HCT116 (cell line): ENCODE measurements around the gene ANKRD6. TPM values are rescaled to one million over a fixed set of nuclear protein-coding genes. Genes with fewer than 3 reads are reported as not detected.

ENCODE experiments used
- ATAC-seq: fragments of 200-7000 bp; cut with Tn5 transposase; 2 replicates; pipeline ENCODE4 v1.9.1; 2020; ENCODE audit warnings: mild to moderate bottlenecking, moderate library complexity
- BruUV-seq: library from RNA; stranded (reverse); fragments of 400-500 nt; replicated peaks from 2 replicates; lab custom pipeline; 2021; lab: Mats Ljungman, UMichigan
- CTCF ChIA-PET: fragments of 300-600 bp; sonication (Branson Sonifier 250); formaldehyde crosslinking; loops from one replicate; lab custom pipeline; 2021; ENCODE audit warnings: antibody characterized with exemption; lab: Charles Lee
- POLR2A ChIA-PET: fragments of 300-600, 350-600 bp; sonication (Branson Sonifier 250); formaldehyde crosslinking; loops from one replicate; lab custom pipeline; 2021; ENCODE audit warnings: antibody characterized with exemption; lab: Charles Lee
- RAD21 ChIA-PET, 2 experiments: fragments of 300-600 bp; sonication (Branson Sonifier 250); formaldehyde crosslinking; loops; one replicate each; lab custom pipeline; 2023; ENCODE audit warnings: low total read pairs in 2 of 2; ENCODE audit not compliant: uncharacterized antibody in 2 of 2, unreplicated experiment in 2 of 2, low non-redundant PET in 1 of 2; lab: Charles Lee
- DNase-seq: peaks from one replicate; pipeline ENCODE4 v3.0.0-alpha.2; 2010; ENCODE audit warnings: low read depth, low spot score
- H2AFZ ChIP-seq: fragments of 200-600 bp; shearing (Covaris generic), sonication (generic); 2 replicates; pipeline ENCODE4 v1.6.1; 2017; ENCODE audit warnings: low read depth, mixed run types, mixed read lengths, antibody characterized with exemption, low read length; ENCODE audit not compliant: poor library complexity, severe bottlenecking
- H3K27ac ChIP-seq: 2 replicates; pipeline ENCODE4 v1.5.1; 2012; ENCODE audit warnings: low read depth, low read length
- H3K27me3 ChIP-seq: fragments of 200-600 bp; sonication (generic); 2 replicates; pipeline ENCODE4 v1.6.1; 2016; ENCODE audit warnings: mixed run types, low read length, mixed read lengths; ENCODE audit not compliant: insufficient read depth
- H3K36me3 ChIP-seq, 2 experiments: fragments of 200-500 bp in 1 of 2; fragments of 200-600 bp in 1 of 2; sonication (Bioruptor generic) in 1 of 2; sonication (generic) in 1 of 2; 2 replicates each; pipeline versions ENCODE4 v1.5.1 to v1.6.1; 2014 to 2016; ENCODE audit warnings: low read length in 2 of 2, inconsistent platforms in 1 of 2, mixed read lengths in 1 of 2, mixed run types in 1 of 2; ENCODE audit not compliant: insufficient read depth in 2 of 2, control insufficient read depth in 1 of 2
- H3K4me1 ChIP-seq, 2 experiments: fragments of 200-600 bp in 1 of 2; sonication (generic) in 1 of 2; 2 replicates each; pipeline versions ENCODE4 v1.5.1 to v1.6.1; 2012 to 2017; ENCODE audit warnings: low read length in 2 of 2, inconsistent platforms in 1 of 2, mild to moderate bottlenecking in 1 of 2, mixed read lengths in 1 of 2, mixed run types in 1 of 2, moderate library complexity in 1 of 2; ENCODE audit not compliant: insufficient read depth in 2 of 2, control insufficient read depth in 1 of 2
- H3K4me2 ChIP-seq: fragments of 200-600 bp; sonication (generic); 2 replicates; pipeline ENCODE4 v1.6.1; 2017; ENCODE audit warnings: mixed run types, low read length, mixed read lengths
- H3K4me3 ChIP-seq, 2 experiments: fragments of 200-600 bp in 1 of 2; sonication (generic) in 1 of 2; replicated peaks in 1 of 2; 2 replicates each; pipeline ENCODE4 v1.5.1; 2011 to 2016; ENCODE audit warnings: low read length in 2 of 2, control low read depth in 1 of 2, low read depth in 1 of 2, mild to moderate bottlenecking in 1 of 2, mixed read lengths in 1 of 2, mixed run types in 1 of 2
- H3K79me2 ChIP-seq: fragments of 200-600 bp; sonication (generic); 2 replicates; pipeline ENCODE4 v1.6.1; 2017; ENCODE audit warnings: mild to moderate bottlenecking, mixed run types, low read length, moderate library complexity, mixed read lengths; ENCODE audit not compliant: insufficient read depth
- H3K9ac ChIP-seq: fragments of 200-600 bp; sonication (generic); 2 replicates; pipeline ENCODE4 v1.6.1; 2016; ENCODE audit warnings: low read length, mixed read lengths
- H3K9me2 ChIP-seq: fragments of 200-600 bp; sonication (generic), shearing (Covaris generic); 2 replicates; pipeline ENCODE4 v1.6.1; 2017; ENCODE audit warnings: mixed run types, mild to moderate bottlenecking, moderate library complexity; ENCODE audit not compliant: insufficient read depth
- H3K9me3 ChIP-seq, 2 experiments: fragments of 200-500 bp in 1 of 2; fragments of 200-600 bp in 1 of 2; sonication (Bioruptor generic) in 1 of 2; sonication (generic) in 1 of 2; 2 replicates each; pipeline ENCODE4 v1.6.1; 2014 to 2017; ENCODE audit warnings: low read length in 2 of 2, mixed read lengths in 2 of 2, inconsistent platforms in 1 of 2, low read depth in 1 of 2, mild to moderate bottlenecking in 1 of 2, mixed run types in 1 of 2, moderate library complexity in 1 of 2; ENCODE audit not compliant: control insufficient read depth in 1 of 2, insufficient read depth in 1 of 2
- H4K20me1 ChIP-seq: fragments of 200-600 bp; sonication (generic), shearing (Covaris generic); 2 replicates; pipeline ENCODE4 v1.6.1; 2017; ENCODE audit warnings: mixed run types, mild to moderate bottlenecking, moderate library complexity; ENCODE audit not compliant: insufficient read depth
- ATF3 ChIP-seq: IDR thresholded peaks from 2 replicates; pipeline ENCODE4 v1.6.1; 2012
- CBX3 ChIP-seq: IDR thresholded peaks from 2 replicates; pipeline ENCODE4 v1.6.1; 2012; ENCODE audit warnings: low read depth
- CEBPB ChIP-seq: IDR thresholded peaks from 2 replicates; pipeline ENCODE4 v1.6.1; 2012; ENCODE audit warnings: low read depth
- EZH2 ChIP-seq: fragments of 200-600 bp; sonication (generic); IDR thresholded peaks from 2 replicates; pipeline ENCODE4 v1.6.1; 2017; ENCODE audit warnings: antibody characterized with exemption, mixed run types
- EZH2phosphoT487 ChIP-seq: fragments of 200-600 bp; IDR thresholded peaks from 2 replicates; pipeline ENCODE4 v1.6.1; 2018; ENCODE audit warnings: antibody characterized with exemption, borderline replicate concordance
- FOSL1 ChIP-seq: IDR thresholded peaks from 2 replicates; pipeline ENCODE4 v1.6.1; 2012; ENCODE audit warnings: low read depth
- JUND ChIP-seq: IDR thresholded peaks from 2 replicates; pipeline ENCODE4 v1.6.1; 2012
- MAX ChIP-seq: IDR thresholded peaks from 2 replicates; pipeline ENCODE4 v1.6.1; 2012
- POLR2A ChIP-seq: IDR thresholded peaks from 2 replicates; pipeline ENCODE4 v1.7.0; 2011; ENCODE audit warnings: borderline replicate concordance; ENCODE audit not compliant: insufficient read depth, insufficient read length; ENCODE audit errors: extremely low read depth
- POLR2AphosphoS5 ChIP-seq: IDR thresholded peaks from 2 replicates; pipeline ENCODE4 v1.6.1; 2011; ENCODE audit warnings: mild to moderate bottlenecking, low read depth, low read length, moderate library complexity
- RAD21 ChIP-seq: IDR thresholded peaks from 2 replicates; pipeline ENCODE4 v1.6.1; 2012; ENCODE audit warnings: low read depth, mild to moderate bottlenecking
- REST ChIP-seq: IDR thresholded peaks from 2 replicates; pipeline ENCODE4 v1.6.1; 2012; ENCODE audit warnings: low read depth
- SIN3A ChIP-seq: IDR thresholded peaks from 2 replicates; pipeline ENCODE4 v1.6.1; 2012; ENCODE audit warnings: low read depth
- SP1 ChIP-seq: IDR thresholded peaks from 2 replicates; pipeline ENCODE4 v1.6.1; 2012; ENCODE audit warnings: low read depth
- SRF ChIP-seq: IDR thresholded peaks from 2 replicates; pipeline ENCODE4 v1.6.1; 2012; ENCODE audit warnings: low read depth
- TCF7L2 ChIP-seq: IDR thresholded peaks from 2 replicates; pipeline ENCODE4 v1.7.0; 2011; ENCODE audit warnings: borderline replicate concordance, inconsistent platforms; ENCODE audit not compliant: insufficient read depth, insufficient read length; ENCODE audit errors: extremely low read depth
- ZBTB33 ChIP-seq: IDR thresholded peaks from 2 replicates; pipeline ENCODE4 v1.6.1; 2011; ENCODE audit warnings: mild to moderate bottlenecking, low read length, moderate library complexity; ENCODE audit not compliant: insufficient replicate concordance; ENCODE audit errors: extremely low read depth
- ZFX ChIP-seq: fragments of 450-650 bp; IDR thresholded peaks from 2 replicates; pipeline ENCODE4 v1.6.1; 2017
- intact Hi-C: fragments of 100-400 bp; cut with micrococcal nuclease; formaldehyde crosslinking; loops from 2 replicates; pipeline ENCODE4 v1.10.0; 2022
- total RNA-seq: library from RNA; stranded (reverse); gene quantifications from one replicate; pipeline ENCODE4 v1.2.1, GENCODE V29; 2021; ENCODE audit not compliant: unreplicated experiment

Gene ANKRD6
- total RNA-seq, 1 experiment from 2014 or later, result 9.9 TPM

- Histone ChIP-seq H4K20me1 (no peaks in the 10 kb centered on the region), H3K9me2 (no peaks in the 10 kb centered on the region), H3K27ac (no peak overlapping the region), H3K27me3 (no peaks in the 10 kb centered on the region), H3K79me2 (0 out of 2 replicates have a peak, but pooled peaks cover 3% of the 10 kb centered on the region), H3K4me3 (no peak overlapping the region), H3K4me1 (no peaks in the 10 kb centered on the region), H3K36me3 (no peaks in the 10 kb centered on the region), H3K9ac (no peak overlapping the region), H3K4me2 (no peak overlapping the region), H2AFZ (no peak overlapping the region), H3K9me3 (no peaks in the 10 kb centered on the region)
- no peak for DNase-seq
- POLR2A ChIA-PET, result no interaction called here
- intact Hi-C loops, result no loop called here
- BruUV-seq, result no TSS peak
- no peak for ATAC-seq
- CTCF ChIA-PET, result interaction anchor here (0.7 to 1.3 kb wide), 2 partner anchors 31 to 35 kb away, joined by 3 to 4 read pairs; no protein-coding TSS in a partner anchor
- TF ChIP-seq RAD21, result no peak
- RAD21 ChIA-PET, result no interaction called here
Measured at GRCh38 chr6:89402776-89403175, 30.2 kb upstream of the ANKRD6 start.

- no peak overlapping the region for H3K9ac ChIP-seq
- DNase-seq (no peak), ATAC-seq (no peak)
- no peaks in the 10 kb centered on the region for H3K9me3 ChIP-seq
- H3K27ac ChIP-seq, result no peak overlapping the region
- H2AFZ ChIP-seq, result no peak overlapping the region
- H3K79me2 ChIP-seq, result 0 out of 2 replicates have a peak, but pooled peaks cover 3% of the 10 kb centered on the region
- no peak overlapping the region for H3K4me3 ChIP-seq
- no peaks in the 10 kb centered on the region for H4K20me1 ChIP-seq
- no peaks in the 10 kb centered on the region for H3K36me3 ChIP-seq
- H3K4me2 ChIP-seq, result no peak overlapping the region
- no peaks in the 10 kb centered on the region for H3K9me2 ChIP-seq
- TF ChIP-seq EZH2phosphoT487 (no peak), SIN3A (no peak), SP1 (no peak), ATF3 (no peak), ZFX (no peak), POLR2A (no peak), ZBTB33 (no peak), EZH2 (no peak), REST (no peak), SRF (no peak), MAX (no peak), FOSL1 (no peak), CBX3 (no peak), JUND (no peak), CEBPB (no peak), TCF7L2 (no peak), POLR2AphosphoS5 (no peak)
- no peaks in the 10 kb centered on the region for H3K27me3 ChIP-seq
- no TSS peak for BruUV-seq
- ChIA-PET CTCF (no interaction called here), RAD21 (no interaction called here), POLR2A (no interaction called here)
- no peaks in the 10 kb centered on the region for H3K4me1 ChIP-seq
- intact Hi-C loops, result no loop called here
Measured at GRCh38 chr6:89404512-89404911, 28.4 kb upstream of the ANKRD6 start.
